Activated CD8-positive, alpha-beta T cell treated with anti-CD3 and anti-CD28 coated beads, Interleukin-2, amount 10 ng/mL, durations not matched to agents 7 days and 5 days (primary cell): ENCODE results near the gene SPAG7. TPM values are rescaled to one million over a fixed set of nuclear protein-coding genes. Genes with fewer than 3 reads are reported as not detected.
"Not testable (repeated sequence)": the region's sequence is repeated elsewhere in the genome, so short reads cannot be mapped to it uniquely, and the experiment has no call there.

Experiments
- ATAC-seq: fragments of 150-1000 bp; cut with Tn5 transposase; one replicate; pipeline ENCODE4 v1.10.0; 2021; ENCODE audit warnings: moderate library complexity
- CTCF ChIA-PET: fragments of 350-600 bp; sonication (Branson Sonifier 250); formaldehyde crosslinking; loops from one replicate; lab custom pipeline; 2021; ENCODE audit warnings: antibody characterized with exemption; lab: Charles Lee
- POLR2A ChIA-PET: fragments of 350-600 bp; sonication (Branson Sonifier 250); formaldehyde crosslinking; loops from one replicate; lab custom pipeline; 2021; ENCODE audit warnings: antibody characterized with exemption; lab: Charles Lee
- DNase-seq: peaks from one replicate; pipeline ENCODE4 v3.0.0-alpha.2; 2020
- H3K27ac Mint-ChIP-seq: one replicate; pipeline ENCODE4 v1.8.0; 2021; ENCODE audit warnings: mild to moderate bottlenecking, mixed read lengths
- H3K27me3 Mint-ChIP-seq: one replicate; pipeline ENCODE4 v1.8.0; 2021; ENCODE audit warnings: low read depth, mixed read lengths
- H3K36me3 Mint-ChIP-seq: one replicate; pipeline ENCODE4 v1.8.0; 2021; ENCODE audit warnings: low read depth, mixed read lengths
- H3K4me1 Mint-ChIP-seq: one replicate; pipeline ENCODE4 v1.8.0; 2021; ENCODE audit warnings: low read depth, mixed read lengths
- H3K4me3 Mint-ChIP-seq: one replicate; pipeline ENCODE4 v1.8.0; 2021; ENCODE audit warnings: mild to moderate bottlenecking, mixed read lengths
- H3K9me3 Mint-ChIP-seq: one replicate; pipeline ENCODE4 v1.8.0; 2022; ENCODE audit warnings: mixed read lengths; ENCODE audit not compliant: insufficient read depth
- microRNA-seq: library from miRNA; unstranded; fragments of <30 nt; microRNA quantifications from one replicate; pipeline ENCODE4 v1.2.0, GENCODE V29; 2022
- total RNA-seq, 2 experiments: library from RNA; stranded (reverse); gene quantifications; one replicate each; pipeline ENCODE4 v1.2.3, GENCODE V29; 2021

The SPAG7 gene
- total RNA-seq, 2 experiments from 2014 or later: 52.3 to 53.6 TPM

DNA sequence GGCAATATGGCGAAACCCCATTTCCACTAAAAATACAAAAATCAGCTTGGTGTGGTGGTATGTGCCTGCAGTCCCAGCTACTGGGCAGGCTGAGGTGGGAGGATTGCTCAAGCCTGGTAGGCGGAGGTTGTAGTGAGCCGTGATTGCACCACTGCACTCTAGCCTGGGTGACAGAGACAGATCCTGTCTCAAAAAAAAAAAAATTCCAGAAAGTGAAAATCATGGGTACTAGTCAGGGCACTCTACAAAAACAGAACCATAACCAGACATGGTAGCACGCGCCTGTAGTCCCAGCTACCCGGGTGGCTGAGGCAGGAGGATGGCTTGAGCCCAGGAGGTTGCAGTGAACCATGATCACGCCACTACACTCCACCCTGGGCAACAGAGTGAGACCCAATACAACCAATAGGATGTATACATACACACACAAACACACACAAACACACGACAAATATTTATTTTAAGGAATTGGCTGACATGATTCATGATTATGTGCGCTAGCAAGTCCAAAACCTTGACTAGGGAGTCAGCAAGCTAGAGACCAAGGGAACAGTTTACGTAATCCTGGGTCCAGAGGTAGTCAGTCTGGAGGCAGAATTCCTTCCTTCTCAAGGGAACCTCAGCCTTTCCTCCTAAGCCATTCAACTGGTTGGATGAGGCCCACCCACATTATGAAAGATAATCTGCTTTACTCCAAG lies 47.1 kb downstream of the SPAG7 start:
- ChIA-PET POLR2A (interaction anchor here (1.5 kb wide), 1 partner anchor 20 kb away, joined by 6 read pairs; the partner anchor contains the start of genes RNF167 and SLC25A11), CTCF (interaction anchor here (0.8 to 1.9 kb wide), 4 partner anchors 17 to 156 kb away, joined by 3 to 7 read pairs (median 4); partner anchors contain the start of genes CHRNE, RNF167 and SLC25A11)
- DNase-seq (no peak), ATAC-seq (no peak)
- H3K9me3 Mint-ChIP-seq: no peaks in the 10 kb centered on the region
- H3K36me3 Mint-ChIP-seq: no peaks in the 10 kb centered on the region
- no peak overlapping the region for H3K27ac Mint-ChIP-seq
- no peaks in the 10 kb centered on the region for H3K4me1 Mint-ChIP-seq
- H3K4me3 Mint-ChIP-seq: no peak overlapping the region
- no peaks in the 10 kb centered on the region for H3K27me3 Mint-ChIP-seq

DNA sequence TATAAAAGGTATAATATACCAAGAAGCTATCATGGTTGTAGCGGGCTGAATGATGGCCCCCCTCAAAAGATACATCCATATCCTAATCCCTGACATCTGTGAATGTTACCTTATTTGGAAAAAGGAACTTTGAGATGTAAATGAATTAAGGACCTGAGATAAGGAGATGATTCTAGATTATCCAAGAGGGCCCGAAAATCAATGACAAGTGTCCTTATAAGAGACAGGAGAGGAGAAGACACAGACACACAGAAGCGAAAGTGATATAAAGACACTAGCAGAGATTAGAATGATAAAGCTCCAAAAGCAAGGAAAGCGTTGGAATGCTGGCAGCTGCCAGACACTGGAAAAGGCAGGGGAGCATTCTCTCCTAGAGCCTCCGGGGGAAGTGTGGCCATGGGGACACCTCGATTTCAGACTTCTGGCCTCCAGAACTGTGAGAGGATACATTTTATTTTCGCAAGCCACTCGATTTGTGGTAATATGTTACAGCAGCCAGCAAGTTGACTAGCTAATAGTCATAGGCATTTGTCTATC lies 48.0 kb downstream of the SPAG7 start:
- no peak for DNase-seq
- no peak overlapping the region for H3K4me3 Mint-ChIP-seq
- no peak for ATAC-seq
- H3K36me3 Mint-ChIP-seq: no peaks in the 10 kb centered on the region
- H3K27me3 Mint-ChIP-seq: no peaks in the 10 kb centered on the region
- ChIA-PET CTCF (interaction anchor here (1.2 to 1.9 kb wide), 4 partner anchors 16 to 59 kb away, joined by 3 to 7 read pairs (median 4); partner anchors contain the start of genes CHRNE, RNF167 and SLC25A11), POLR2A (no interaction called here)
- no peaks in the 10 kb centered on the region for H3K4me1 Mint-ChIP-seq
- H3K9me3 Mint-ChIP-seq: no peaks in the 10 kb centered on the region
- no peak overlapping the region for H3K27ac Mint-ChIP-seq

DNA sequence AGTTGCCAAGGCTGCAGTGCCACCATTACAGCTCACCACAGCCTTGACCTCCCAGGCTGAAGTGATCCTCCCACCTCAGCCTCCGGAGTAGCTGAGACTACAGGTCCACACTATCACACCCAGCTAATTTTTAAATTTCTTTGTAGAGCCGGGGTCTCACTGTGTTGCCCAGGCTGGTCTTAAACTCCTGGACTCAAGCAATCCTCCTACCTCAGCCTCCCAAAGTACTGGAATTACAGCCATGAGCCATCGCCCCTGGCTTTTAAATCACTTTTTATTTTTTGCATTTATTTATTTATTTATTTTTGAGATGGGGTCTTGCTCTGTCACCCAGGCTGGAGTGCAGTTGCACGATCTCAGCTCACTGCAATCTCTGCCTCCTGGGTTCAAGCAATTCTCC lies 53.1 kb downstream of the SPAG7 start:
- H3K9me3 Mint-ChIP-seq, POLR2A ChIA-PET: not testable (repeated sequence)

DNA sequence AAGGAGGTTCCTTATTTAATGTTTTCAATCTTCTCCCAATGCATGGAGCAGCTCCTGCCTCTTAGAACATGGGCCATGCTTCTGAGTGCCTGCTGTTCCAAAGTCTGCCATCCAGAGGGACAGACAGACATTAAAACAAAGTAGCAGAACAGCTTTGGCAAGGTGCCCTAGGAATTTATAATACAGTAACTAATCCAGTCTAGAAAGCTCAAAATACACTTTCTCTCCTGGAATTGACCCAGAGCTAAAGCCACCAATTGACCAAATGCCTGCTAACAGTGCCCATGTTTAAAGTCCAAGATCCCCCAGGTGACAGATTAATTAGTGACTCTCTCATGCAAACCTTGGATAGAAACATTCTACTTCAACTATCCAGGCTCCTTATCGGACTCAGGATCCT lies 53.6 kb downstream of the SPAG7 start:
- no peak overlapping the region for H3K27ac Mint-ChIP-seq
- H3K4me3 Mint-ChIP-seq: no peak overlapping the region
- no peaks in the 10 kb centered on the region for H3K9me3 Mint-ChIP-seq
- DNase-seq (no peak), ATAC-seq (no peak)
- no peaks in the 10 kb centered on the region for H3K36me3 Mint-ChIP-seq
- CTCF ChIA-PET: interaction anchor here (0.9 to 1.4 kb wide), 2 partner anchors 11 to 148 kb away, joined by 4 to 8 read pairs; partner anchors contain the start of gene CHRNE
- POLR2A ChIA-PET: interaction anchor here (0.9 kb wide), 1 partner anchor 25 kb away, joined by 3 read pairs; no protein-coding TSS in a partner anchor
- peaks cover 3% of the 10 kb centered on the region for H3K4me1 Mint-ChIP-seq
- peaks cover 5% of the 10 kb centered on the region for H3K27me3 Mint-ChIP-seq

More for the DNA sequence above, 53.1 kb downstream of the SPAG7 start:
- H3K4me1 Mint-ChIP-seq, H3K4me3 Mint-ChIP-seq, DNase-seq, H3K36me3 Mint-ChIP-seq, H3K27me3 Mint-ChIP-seq, H3K27ac Mint-ChIP-seq, ATAC-seq: not testable (repeated sequence)
- CTCF ChIA-PET: interaction anchor here (0.9 kb wide), 1 partner anchor 147 kb away, joined by 4 read pairs; no protein-coding TSS in a partner anchor

Small RNAs within 50 kb of the gene (microRNA-seq; reads per million reads assigned to microRNA genes)
- gene MIR6864: 2.3 reads per million
- gene MIR6865: not detected

Other genes with a start within 250 kb of the SPAG7 start
- gene MED11, start 236.4 kb downstream of the SPAG7 start, total RNA-seq: 10 to 100 TPM; 23.0 to 27.2 TPM
- gene ZMYND15, start 228.0 kb downstream of the SPAG7 start, total RNA-seq: not detected
- under 1 TPM; 0.50 to 0.89 TPM for gene CXCL16, start 227.9 kb downstream of the SPAG7 start, total RNA-seq
- gene TM4SF5, start 195.9 kb downstream of the SPAG7 start, total RNA-seq: not detected
- not detected for gene VMO1, start 181.5 kb downstream of the SPAG7 start, total RNA-seq
- gene GLTPD2, start 178.9 kb downstream of the SPAG7 start, total RNA-seq: not detected
- gene PSMB6, start 171.7 kb downstream of the SPAG7 start, total RNA-seq: 100 to 1,000 TPM; 107 to 119 TPM
- gene PLD2, start 160.7 kb downstream of the SPAG7 start, total RNA-seq: 10 to 100 TPM; 11.6 to 20.0 TPM
- gene MINK1, start 134.5 kb downstream of the SPAG7 start, total RNA-seq: 10 to 100 TPM; 68.1 to 73.2 TPM
- 1 to 10 TPM in 1 of 2 experiments, under 1 TPM in 1; 0.97 to 1.1 TPM for gene C17orf107, start 68.3 kb downstream of the SPAG7 start, total RNA-seq
- under 1 TPM; 0.26 to 0.45 TPM for gene CHRNE, start 64.7 kb downstream of the SPAG7 start, total RNA-seq
- gene GP1BA, start 35.5 kb downstream of the SPAG7 start, total RNA-seq: not detected
- gene SLC25A11, start 27.8 kb downstream of the SPAG7 start, total RNA-seq: 10 to 100 TPM; 78.5 to 86.4 TPM
- 100 to 1,000 TPM; 239 to 245 TPM for gene RNF167, start 27.5 kb downstream of the SPAG7 start, total RNA-seq
- gene PFN1, start 19.3 kb downstream of the SPAG7 start, total RNA-seq: 1,000 to 10,000 TPM; 2,493 to 2,581 TPM
- 10 to 100 TPM; 26.6 to 34.3 TPM for gene ENO3, start 16.7 kb downstream of the SPAG7 start, total RNA-seq
- 10 to 100 TPM; 51.3 to 55.5 TPM for gene CAMTA2, start 19.9 kb upstream of the SPAG7 start, total RNA-seq
- under 1 TPM; 0.26 to 0.29 TPM for gene INCA1, start 29.7 kb upstream of the SPAG7 start, total RNA-seq
- 10 to 100 TPM; 43.6 to 45.3 TPM for gene KIF1C, start 30.1 kb upstream of the SPAG7 start, total RNA-seq
- gene SLC52A1, start 67.6 kb upstream of the SPAG7 start, total RNA-seq: under 1 TPM; 0.40 to 0.94 TPM
- gene ZFP3, start 110.7 kb upstream of the SPAG7 start, total RNA-seq: 1 to 10 TPM; 3.3 to 3.5 TPM
- gene ZNF232, start 144.1 kb upstream of the SPAG7 start, total RNA-seq: 10 to 100 TPM in 1 of 2 experiments, 1 to 10 TPM in 1; 9.8 to 10.2 TPM
- gene USP6, start 148.2 kb upstream of the SPAG7 start, total RNA-seq: under 1 TPM; 0.08 to 0.10 TPM
- 10 to 100 TPM; 11.8 to 12.7 TPM for gene ZNF594, start 224.1 kb upstream of the SPAG7 start, total RNA-seq